Measurements from ENCODE around the gene RAMACL. TPM values are rescaled to one million over a fixed set of nuclear protein-coding genes. Genes with fewer than 3 reads are reported as not detected.

RAMACL gene
- total RNA-seq, 1 donor from 2014 or later, result 2.3 TPM

DNA sequence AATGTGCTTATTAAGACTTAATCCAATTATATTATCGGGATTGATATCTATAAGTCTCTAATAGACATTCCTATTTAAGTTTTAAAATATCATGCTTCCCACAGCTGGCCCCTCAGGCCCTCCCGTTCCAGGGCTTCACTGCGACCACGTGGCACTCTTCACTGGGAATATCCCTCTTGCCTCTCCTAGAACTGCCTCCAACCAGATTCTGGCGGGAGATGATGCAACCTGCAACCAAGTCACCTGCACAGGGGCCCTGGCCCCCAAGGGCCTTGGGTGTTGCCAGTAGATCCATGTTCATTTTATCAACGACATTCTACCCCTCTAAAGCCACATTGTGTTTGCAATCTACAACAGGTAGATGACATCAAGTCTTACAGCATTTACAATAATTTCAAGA, 18.4 kb upstream of the RAMACL start:
- no peaks in the 10 kb centered on the region for H3K36me3 Mint-ChIP-seq (ENCODE audit: low read depth)
- H3K9me3 Mint-ChIP-seq, result no peaks in the 10 kb centered on the region
- H3K4me1 Mint-ChIP-seq, result no peaks in the 10 kb centered on the region
- DNase-seq (no peak), ATAC-seq (ENCODE audit: low read depth) (no peak)
- POLR2A ChIA-PET, result no interaction called here
- no peaks in the 10 kb centered on the region for H3K27me3 Mint-ChIP-seq
- no peak overlapping the region for H3K4me3 Mint-ChIP-seq
- CTCF ChIA-PET, result no interaction called here
- intact Hi-C loops (cut with micrococcal nuclease), result no loop called here
- TF ChIP-seq, protein P1, sequence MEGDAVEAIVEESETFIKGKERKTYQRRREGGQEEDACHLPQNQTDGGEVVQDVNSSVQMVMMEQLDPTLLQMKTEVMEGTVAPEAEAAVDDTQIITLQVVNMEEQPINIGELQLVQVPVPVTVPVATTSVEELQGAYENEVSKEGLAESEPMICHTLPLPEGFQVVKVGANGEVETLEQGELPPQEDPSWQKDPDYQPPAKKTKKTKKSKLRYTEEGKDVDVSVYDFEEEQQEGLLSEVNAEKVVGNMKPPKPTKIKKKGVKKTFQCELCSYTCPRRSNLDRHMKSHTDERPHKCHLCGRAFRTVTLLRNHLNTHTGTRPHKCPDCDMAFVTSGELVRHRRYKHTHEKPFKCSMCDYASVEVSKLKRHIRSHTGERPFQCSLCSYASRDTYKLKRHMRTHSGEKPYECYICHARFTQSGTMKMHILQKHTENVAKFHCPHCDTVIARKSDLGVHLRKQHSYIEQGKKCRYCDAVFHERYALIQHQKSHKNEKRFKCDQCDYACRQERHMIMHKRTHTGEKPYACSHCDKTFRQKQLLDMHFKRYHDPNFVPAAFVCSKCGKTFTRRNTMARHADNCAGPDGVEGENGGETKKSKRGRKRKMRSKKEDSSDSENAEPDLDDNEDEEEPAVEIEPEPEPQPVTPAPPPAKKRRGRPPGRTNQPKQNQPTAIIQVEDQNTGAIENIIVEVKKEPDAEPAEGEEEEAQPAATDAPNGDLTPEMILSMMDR (IDR thresholded peaks at IDR 0.05), result no peak
- no peak overlapping the region for H3K27ac Mint-ChIP-seq

DNA sequence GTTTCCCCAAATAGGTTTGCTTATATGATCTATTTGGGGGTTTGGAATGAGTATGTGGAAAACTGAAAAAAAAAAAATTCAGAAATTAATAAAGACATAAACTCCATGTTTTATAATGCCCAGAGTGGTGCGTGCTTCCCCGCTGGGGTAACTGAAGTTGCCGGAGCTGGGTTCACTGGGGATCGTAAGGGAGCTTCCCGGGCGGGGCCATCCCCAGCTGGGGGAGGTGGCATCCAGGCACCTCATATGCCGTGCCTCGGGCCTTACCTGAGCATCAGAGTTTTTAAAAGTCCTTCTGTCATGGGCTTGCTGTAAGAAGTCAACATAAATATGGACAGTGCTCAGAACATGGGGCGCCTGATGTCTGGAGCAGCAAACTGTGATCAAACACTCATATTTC, 17.9 kb upstream of the RAMACL start:
- no peak for ATAC-seq (ENCODE audit: low read depth)
- DNase-seq, result no peak
- POLR2A ChIA-PET, result no interaction called here
- H3K4me3 Mint-ChIP-seq, result no peak overlapping the region
- no peaks in the 10 kb centered on the region for H3K9me3 Mint-ChIP-seq
- H3K4me1 Mint-ChIP-seq, result no peaks in the 10 kb centered on the region
- H3K27ac Mint-ChIP-seq, result no peak overlapping the region
- no peaks in the 10 kb centered on the region for H3K27me3 Mint-ChIP-seq
- CTCF ChIA-PET, result no interaction called here
- TF ChIP-seq, protein P1 (IDR thresholded peaks at IDR 0.05), result no peak
- H3K36me3 Mint-ChIP-seq (ENCODE audit: low read depth), result no peaks in the 10 kb centered on the region
- intact Hi-C loops (cut with micrococcal nuclease), result no loop called here

DNA sequence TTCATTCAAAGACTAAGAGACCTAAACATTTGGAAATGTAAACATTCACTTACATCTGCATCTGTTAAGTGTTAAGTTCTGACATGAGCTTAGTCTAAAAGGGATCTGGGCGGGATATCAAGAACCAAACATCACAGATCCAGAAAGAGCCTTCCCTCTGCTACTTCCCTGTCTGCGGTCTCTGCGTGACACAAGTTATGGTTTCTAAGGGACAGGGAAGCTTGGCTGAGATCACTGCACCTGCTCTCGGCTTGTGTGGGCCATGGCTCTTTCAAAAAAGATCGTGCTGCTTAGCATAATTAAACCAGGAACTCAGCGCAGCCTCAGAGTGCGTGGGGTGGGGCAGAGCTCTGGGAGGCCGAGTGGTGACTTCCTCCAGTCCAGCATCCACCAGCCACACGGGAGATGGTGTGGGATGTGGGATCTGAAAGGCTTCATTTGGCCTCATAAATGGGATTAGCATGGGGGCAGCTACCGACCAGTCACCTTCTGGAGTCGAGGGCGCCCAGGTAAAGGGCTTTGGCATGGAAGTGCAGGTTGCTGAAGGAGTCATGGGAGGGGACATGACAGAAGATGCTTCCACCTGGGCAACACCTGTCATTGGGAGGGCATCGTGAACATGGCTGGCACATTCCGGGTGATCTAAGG, 16.7 kb upstream of the RAMACL start:
- ATAC-seq (ENCODE audit: low read depth), result no peak

DNA sequence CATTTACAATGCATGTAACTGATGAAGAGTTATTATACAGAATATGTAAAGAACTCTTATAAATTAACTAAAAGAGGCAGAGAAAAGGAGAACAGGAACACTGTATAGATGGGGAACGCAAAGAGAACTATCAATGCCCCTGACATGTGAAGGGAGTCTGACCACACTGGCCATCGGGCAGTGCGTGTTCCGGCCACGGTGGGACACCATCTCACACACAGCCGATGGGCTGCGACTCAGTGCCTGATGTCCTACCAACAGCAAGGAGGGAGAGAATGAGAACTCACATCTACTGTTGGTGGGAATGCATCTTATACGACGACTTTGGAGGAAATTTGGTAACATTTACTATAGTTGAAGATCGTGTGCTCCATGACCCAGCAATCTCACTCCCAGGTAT, 15.5 kb upstream of the RAMACL start:
- TF ChIP-seq, protein P1 (IDR thresholded peaks at IDR 0.05), result no peak
- POLR2A ChIA-PET, result no interaction called here
- intact Hi-C loops (cut with micrococcal nuclease), result no loop called here
- H3K9me3 Mint-ChIP-seq, result no peaks in the 10 kb centered on the region
- H3K4me3 Mint-ChIP-seq, result no peak overlapping the region
- H3K36me3 Mint-ChIP-seq (ENCODE audit: low read depth), result no peaks in the 10 kb centered on the region
- H3K27me3 Mint-ChIP-seq, result peaks cover 2% of the 10 kb centered on the region
- CTCF ChIA-PET, result no interaction called here
- DNase-seq (no peak), ATAC-seq (ENCODE audit: low read depth) (no peak)
- H3K27ac Mint-ChIP-seq, result no peak overlapping the region
- no peaks in the 10 kb centered on the region for H3K4me1 Mint-ChIP-seq

More for the DNA sequence above, 16.7 kb upstream of the RAMACL start:
- Mint-ChIP-seq H3K9me3 (no peaks in the 10 kb centered on the region), H3K36me3 (ENCODE audit: low read depth) (no peaks in the 10 kb centered on the region), H3K27me3 (no peaks in the 10 kb centered on the region), H3K4me1 (no peaks in the 10 kb centered on the region), H3K27ac (no peak overlapping the region), H3K4me3 (no peak overlapping the region)
- POLR2A ChIA-PET, result no interaction called here
- intact Hi-C loops (cut with micrococcal nuclease), result no loop called here
- TF ChIP-seq, protein P1 (IDR thresholded peaks at IDR 0.05), result no peak
- CTCF ChIA-PET, result no interaction called here
- DNase-seq, result no peak

DNA sequence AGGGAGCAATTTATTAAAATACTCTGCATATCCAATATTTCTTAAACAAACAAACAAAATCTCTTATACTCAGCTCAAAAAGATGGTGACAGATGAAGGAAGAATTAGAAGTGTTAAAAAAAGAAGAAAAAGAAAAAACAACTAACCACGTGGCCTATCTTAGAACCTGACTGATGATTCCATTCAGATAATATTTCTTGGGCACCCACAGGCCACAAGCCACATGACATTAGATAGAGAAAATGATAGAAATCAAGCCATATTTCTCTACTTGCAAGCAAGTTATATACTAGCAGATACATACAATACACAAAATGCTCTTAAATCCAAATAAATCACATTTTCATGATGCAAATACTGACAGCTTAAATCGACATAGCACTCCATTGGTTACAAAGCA, 14.5 kb upstream of the RAMACL start:
- H3K27ac Mint-ChIP-seq, result no peak overlapping the region
- TF ChIP-seq, protein P1 (IDR thresholded peaks at IDR 0.05), result no peak
- intact Hi-C loops (cut with micrococcal nuclease), result no loop called here
- no peaks in the 10 kb centered on the region for H3K9me3 Mint-ChIP-seq
- POLR2A ChIA-PET, result no interaction called here
- no peaks in the 10 kb centered on the region for H3K4me1 Mint-ChIP-seq
- CTCF ChIA-PET, result no interaction called here
- no peak for DNase-seq
- ATAC-seq (ENCODE audit: low read depth), result no peak
- H3K36me3 Mint-ChIP-seq (ENCODE audit: low read depth), result no peaks in the 10 kb centered on the region
- H3K4me3 Mint-ChIP-seq, result no peak overlapping the region
- H3K27me3 Mint-ChIP-seq, result peaks cover 2% of the 10 kb centered on the region
